ENCODE data around the gene EGFR. TPM values are rescaled to one million over a fixed set of nuclear protein-coding genes. Genes with fewer than 3 reads are reported as not detected.

Gene EGFR
- total RNA-seq, 1 donor from 2014 or later, result 6.1 TPM

GRCh38 chr7:55251313-55251712 lies 232.5 kb downstream of the EGFR start:
- peaks cover 44% of the 10 kb centered on the region for H3K27me3 ChIP-seq (ENCODE audit: low read depth)
- intact Hi-C loops (cut with micrococcal nuclease), result loop anchor here (10.0 kb wide), 2 partner anchors 237 to 407 kb away; partner anchors contain the start of gene EGFR
- no peaks in the 10 kb centered on the region for H3K36me3 ChIP-seq
- TF ChIP-seq CTCF (IDR thresholded peaks at IDR 0.05; ENCODE audit: borderline replicate concordance), result no peak
- H3K4me1 ChIP-seq, result peaks cover 13% of the 10 kb centered on the region
- H3K27ac ChIP-seq (replicated peaks), result no peak overlapping the region
- DNase-seq, result no peak
- H3K4me3 ChIP-seq, result no peak overlapping the region
- no peaks in the 10 kb centered on the region for H3K9me3 ChIP-seq (replicated peaks)

- DNase-seq, result no peak
Observed at GRCh38 chr7:55251911-55252310, 233.1 kb downstream of the EGFR start.

GRCh38 chr7:55252386-55252785 lies 233.6 kb downstream of the EGFR start:
- DNase-seq, result no peak
- no peaks in the 10 kb centered on the region for H3K36me3 ChIP-seq
- peaks cover 13% of the 10 kb centered on the region for H3K4me1 ChIP-seq
- H3K27ac ChIP-seq (replicated peaks), result no peak overlapping the region
- TF ChIP-seq CTCF (IDR thresholded peaks at IDR 0.05; ENCODE audit: borderline replicate concordance), result no peak
- H3K27me3 ChIP-seq (ENCODE audit: low read depth), result peaks cover 51% of the 10 kb centered on the region
- no peaks in the 10 kb centered on the region for H3K9me3 ChIP-seq (replicated peaks)
- intact Hi-C loops (cut with micrococcal nuclease), result loop anchor here (10.0 kb wide), 2 partner anchors 238 to 408 kb away; partner anchors contain the start of gene EGFR
- no peak overlapping the region for H3K4me3 ChIP-seq

More at GRCh38 chr7:55251911-55252310, 233.1 kb downstream of the EGFR start:
- intact Hi-C loops (cut with micrococcal nuclease), result loop anchor here (10.0 kb wide), 2 partner anchors 237 to 407 kb away; partner anchors contain the start of gene EGFR
- TF ChIP-seq CTCF (IDR thresholded peaks at IDR 0.05; ENCODE audit: borderline replicate concordance), result no peak
- Histone ChIP-seq H3K4me3 (no peak overlapping the region), H3K9me3 (replicated peaks) (no peaks in the 10 kb centered on the region), H3K36me3 (no peaks in the 10 kb centered on the region), H3K27ac (replicated peaks) (no peak overlapping the region), H3K4me1 (peaks cover 13% of the 10 kb centered on the region), H3K27me3 (ENCODE audit: low read depth) (peaks cover 47% of the 10 kb centered on the region)

GRCh38 chr7:55253188-55253587 lies 234.4 kb downstream of the EGFR start:
- H3K4me1 ChIP-seq, result peaks cover 13% of the 10 kb centered on the region
- no peaks in the 10 kb centered on the region for H3K9me3 ChIP-seq (replicated peaks)
- intact Hi-C loops (cut with micrococcal nuclease), result loop anchor here (10.0 kb wide), 2 partner anchors 238 to 408 kb away; partner anchors contain the start of gene EGFR
- H3K4me3 ChIP-seq, result no peak overlapping the region
- H3K36me3 ChIP-seq, result no peaks in the 10 kb centered on the region
- DNase-seq, result no peak
- H3K27me3 ChIP-seq (ENCODE audit: low read depth), result peaks cover 59% of the 10 kb centered on the region
- no peak overlapping the region for H3K27ac ChIP-seq (replicated peaks)
- TF ChIP-seq CTCF (IDR thresholded peaks at IDR 0.05; ENCODE audit: borderline replicate concordance), result no peak

GRCh38 chr7:55254242-55254595 lies 235.4 kb downstream of the EGFR start:
- no peak for DNase-seq
- Histone ChIP-seq H3K27me3 (ENCODE audit: low read depth) (peaks cover 68% of the 10 kb centered on the region), H3K36me3 (no peaks in the 10 kb centered on the region), H3K4me1 (peaks cover 13% of the 10 kb centered on the region), H3K9me3 (replicated peaks) (no peaks in the 10 kb centered on the region), H3K4me3 (peak overlapping the region; percentile 84), H3K27ac (replicated peaks) (no peak overlapping the region)
- TF ChIP-seq CTCF (IDR thresholded peaks at IDR 0.05; ENCODE audit: borderline replicate concordance), result no peak
- intact Hi-C loops (cut with micrococcal nuclease), result loop anchor here (10.0 kb wide), 2 partner anchors 239 to 409 kb away; partner anchors contain the start of gene EGFR

All from left ventricle myocardium inferior (tissue), 1 donor.